K562 (cell line): ENCODE measurements around the gene LYZL4. TPM values are rescaled to one million over a fixed set of nuclear protein-coding genes. Genes with fewer than 3 reads are reported as not detected.

Experiments used
- ATAC-seq: fragments of 200-7000 bp; cut with Tn5 transposase; 3 replicates; pipeline ENCODE4 v1.9.1; 2020; ENCODE audit warnings: moderate library complexity
- BruUV-seq: library from RNA; stranded (reverse); fragments of 400-500 nt; replicated peaks from 2 replicates; lab custom pipeline; 2021; lab: Mats Ljungman, UMichigan
- CTCF ChIA-PET: fragments of 300-600 bp; formaldehyde crosslinking; extraction: SDS; loops from one replicate; lab custom pipeline; 2021; ENCODE audit warnings: low intra/inter-chr PET ratio; lab: Yijun Ruan, JAX
- POLR2A ChIA-PET: fragments of 300-600, 350-650 bp; sonication (Branson Sonifier 250); formaldehyde crosslinking; extraction: SDS; loops from one replicate; lab custom pipeline; 2021; ENCODE audit warnings: antibody characterized with exemption, inconsistent platforms; lab: Yijun Ruan, JAX
- DNase-seq, 4 experiments: peaks; one replicate each; pipeline versions ENCODE4 v3.0.0 to v3.0.0-alpha.2; 2011 to 2018; ENCODE audit warnings: low spot score in 3 of 4, mixed read lengths in 3 of 4; ENCODE audit errors: extremely low read depth in 1 of 4
- FAIRE-seq: peaks from 2 replicates; lab custom pipeline; 2011; peaks lifted over from hg19 to GRCh38; lab: Jason Lieb, UNC
- H2AFZ ChIP-seq: 2 replicates; pipeline ENCODE4 v1.6.0; 2011; ENCODE audit warnings: low read depth, low read length, control low read depth, inconsistent platforms
- H3K27ac ChIP-seq: fragments of 200-600 bp; 3 replicates; pipeline ENCODE4 v1.8.0; 2011; ENCODE audit warnings: low read depth, mild to moderate bottlenecking, control low read depth, inconsistent platforms, low read length, moderate library complexity, mixed read lengths; ENCODE audit errors: extremely low read depth
- H3K27me3 ChIP-seq, 2 experiments: fragments of 300-600 bp in 1 of 2; 2 replicates in 1 of 2; 3 replicates in 1 of 2; pipeline versions ENCODE4 v1.6.0 to v1.8.0; 2011; ENCODE audit warnings: inconsistent platforms in 2 of 2, low read length in 2 of 2, mild to moderate bottlenecking in 1 of 2, mixed read lengths in 1 of 2, moderate library complexity in 1 of 2; ENCODE audit not compliant: control insufficient read depth in 2 of 2, insufficient read depth in 2 of 2
- H3K36me3 ChIP-seq: fragments of 300-600 bp; 3 replicates; pipeline ENCODE4 v1.8.0; 2011; ENCODE audit warnings: mild to moderate bottlenecking, low read length, inconsistent platforms; ENCODE audit not compliant: control insufficient read depth, insufficient read depth
- H3K4me1 ChIP-seq, 2 experiments: fragments of 200-600 bp in 1 of 2; replicated peaks in 1 of 2; 2 replicates in 1 of 2; 3 replicates in 1 of 2; pipeline versions ENCODE4 v1.5.1 to v1.8.0; 2011; ENCODE audit warnings: inconsistent platforms in 2 of 2, low read length in 2 of 2, mild to moderate bottlenecking in 1 of 2, mixed read lengths in 1 of 2, moderate library complexity in 1 of 2; ENCODE audit not compliant: control insufficient read depth in 2 of 2, insufficient read depth in 2 of 2
- H3K4me2 ChIP-seq: 2 replicates; pipeline ENCODE4 v1.6.1; 2011; ENCODE audit warnings: low read length, control low read depth, inconsistent platforms, mixed read lengths; ENCODE audit not compliant: insufficient read depth
- H3K4me3 ChIP-seq: fragments of 200-600 bp; sonication (generic), shearing (Covaris generic); 2 replicates; pipeline ENCODE4 v1.5.1; 2016; ENCODE audit warnings: control low read depth, inconsistent platforms
- H3K79me2 ChIP-seq: fragments of 200-600 bp; 3 replicates; pipeline ENCODE4 v1.8.0; 2011; ENCODE audit warnings: low read length, inconsistent platforms; ENCODE audit not compliant: control insufficient read depth, insufficient read depth
- H3K9ac ChIP-seq, 2 experiments: 2 replicates each; pipeline versions ENCODE4 v1.6.0 to v1.6.1; 2011; ENCODE audit warnings: low read depth in 2 of 2, low read length in 2 of 2, control low read depth in 1 of 2, inconsistent platforms in 1 of 2, mild to moderate bottlenecking in 1 of 2, mixed read lengths in 1 of 2; ENCODE audit not compliant: insufficient read depth in 1 of 2
- H3K9me1 ChIP-seq: one replicate; pipeline ENCODE4 v1.6.0; 2011; ENCODE audit warnings: inconsistent platforms, mild to moderate bottlenecking, low read length, moderate library complexity; ENCODE audit not compliant: control insufficient read depth, insufficient read depth
- H3K9me3 ChIP-seq: replicated peaks from 2 replicates; pipeline ENCODE4 v1.5.1; 2011; ENCODE audit warnings: low read depth, low read length, inconsistent platforms; ENCODE audit not compliant: control insufficient read depth, insufficient read depth
- H4K20me1 ChIP-seq: replicated peaks from 2 replicates; pipeline ENCODE4 v1.6.1; 2011; ENCODE audit warnings: low read length, inconsistent platforms, mixed read lengths; ENCODE audit not compliant: control insufficient read depth, insufficient read depth
- EP300 ChIP-seq: IDR thresholded peaks from 2 replicates; pipeline ENCODE4 v1.6.1; 2012; ENCODE audit warnings: low read length, improper control_type of control experiment
- ETV1 ChIP-seq: fragments of 450-650 bp; conservative IDR thresholded peaks from 2 replicates; pipeline ENCODE4 v1.6.1; 2016; ENCODE audit warnings: missing genetic modification characterization, control low read depth, low read depth, missing compliant biosample characterization
- ETV6 ChIP-seq, 3 experiments: fragments of 150-350 bp in 1 of 3; sonication (generic) in 1 of 3; formaldehyde crosslinking in 1 of 3; IDR thresholded peaks; 2 replicates each; pipeline versions ENCODE4 v1.6.1 to v1.8.0; 2014 to 2022; ENCODE audit warnings: borderline replicate concordance in 2 of 3, low read depth in 2 of 3, antibody characterized with exemption in 1 of 3, low read length in 1 of 3, mild to moderate bottlenecking in 1 of 3, missing genetic modification reagents in 1 of 3
- HDAC6 ChIP-seq: IDR thresholded peaks from 2 replicates; pipeline ENCODE4 v1.6.1; 2012; ENCODE audit warnings: low read depth, mild to moderate bottlenecking, control low read depth, inconsistent platforms, low read length, moderate library complexity
- HMG20A ChIP-seq: fragments of 450-650 bp; formaldehyde crosslinking; conservative IDR thresholded peaks from 2 replicates; pipeline ENCODE4 v1.4.0; 2020; ENCODE audit warnings: mild to moderate bottlenecking, mixed read lengths
- HNRNPK ChIP-seq: fragments of 200-400 bp; formaldehyde crosslinking; IDR thresholded peaks from one replicate; pipeline ENCODE4 v1.6.1; 2018; ENCODE audit warnings: mild to moderate bottlenecking, low read depth, low read length; ENCODE audit not compliant: poor library complexity, severe bottlenecking
- KAT8 ChIP-seq: fragments of 450-650 bp; IDR thresholded peaks from 2 replicates; pipeline ENCODE4 v1.6.1; 2016; ENCODE audit warnings: low read depth, mild to moderate bottlenecking
- POLR2AphosphoS2 ChIP-seq: IDR thresholded peaks from 2 replicates; pipeline ENCODE4 v1.6.1; 2012; ENCODE audit warnings: low read length, improper control_type of control experiment
- PTBP1 ChIP-seq: fragments of 200-400 bp; formaldehyde crosslinking; IDR thresholded peaks from 2 replicates; pipeline ENCODE4 v1.6.1; 2017; ENCODE audit warnings: low read depth, low read length
- RBM14 ChIP-seq: fragments of 200-400 bp; formaldehyde crosslinking; IDR thresholded peaks from 2 replicates; pipeline ENCODE4 v1.6.1; 2018; ENCODE audit warnings: low read depth, mild to moderate bottlenecking, low read length, moderate library complexity, borderline replicate concordance; ENCODE audit not compliant: insufficient read depth
- RBM39 ChIP-seq: fragments of 200-400 bp; formaldehyde crosslinking; optimal IDR thresholded peaks from 2 replicates; pipeline ENCODE3; 2018; ENCODE audit warnings: low read depth, low read length
- ZNF197 ChIP-seq: fragments of 200-800 bp; sonication (Bioruptor generic); IDR thresholded peaks from 2 replicates; pipeline ENCODE4 v1.6.1; 2016; ENCODE audit warnings: low read depth, missing genetic modification characterization, missing compliant biosample characterization
- ZNF507 ChIP-seq: conservative IDR thresholded peaks from 2 replicates; pipeline ENCODE4 v1.6.1; 2017; ENCODE audit warnings: missing genetic modification characterization, missing compliant biosample characterization
- ZNF717 ChIP-seq: fragments of 250-450 bp; sonication (Bioruptor Pico); IDR thresholded peaks from 2 replicates; pipeline ENCODE4 v1.5.0; 2021
- WGBS: fragments of 100-300 bp; shearing (Covaris generic); methylation state at CpG from one replicate; pipeline ENCODE4 v1.1.6; 2016; ENCODE audit warnings: low coverage, mixed read lengths; ENCODE audit not compliant: insufficient coverage; ENCODE audit errors: missing lambda C conversion rate; 5-methylcytosine and 5-hydroxymethylcytosine counted together
- in situ Hi-C: fragments of 300-500 bp; cut with MboI; formaldehyde crosslinking; loops from 4 replicates; pipeline ENCODE4 v1.15.0; 2018; ENCODE audit warnings: inconsistent platforms, mixed read lengths
- intact Hi-C: fragments of 100-400 bp; cut with micrococcal nuclease; formaldehyde crosslinking; loops from 2 replicates; pipeline ENCODE4 v1.14.2; 2022
- polyA plus RNA-seq, 8 experiments: library from polyadenylated mRNA; depleted of rRNA in 4 of 8; stranded (reverse) in 5 of 8; unstranded in 3 of 8; fragments of >200 nt; fragmentation: Nextera tagmentation in 2 of 8; fragmentation: Illumina TruSeq in 1 of 8; extraction: Ambion mirVana in 2 of 8; extraction: Trizol in 1 of 8; gene quantifications; 2 replicates each; pipeline versions ENCODE4 v1.2.1 to v1.2.3, GENCODE V29; 2011 to 2014; ENCODE audit warnings: inconsistent platforms in 1 of 8, missing spikeins in 1 of 8
- total RNA-seq, 7 experiments: library from RNA; depleted of rRNA in 6 of 7; stranded (reverse); fragments of >200 nt in 6 of 7; fragmentation: Illumina TruSeq in 2 of 7; extraction: Trizol in 2 of 7; gene quantifications; 2 replicates each; pipeline versions ENCODE4 v1.2.1 to v1.2.3, GENCODE V29; 2011 to 2021; ENCODE audit warnings: low replicate concordance in 1 of 7
- TF ChIP-seq, protein P1 (sequence below), 2 experiments: fragments of 450-650 bp; IDR thresholded peaks; 2 replicates each; pipeline ENCODE4 v1.6.1; 2016

Gene LYZL4
- total and polyA plus RNA-seq, 9 of the 15 experiments (the other 6 are each of a cell fraction or from before 2014, with no cell fraction given): not detected

GRCh38 chr3:42394579-42395288, 15.7 kb downstream of the LYZL4 start:
- in situ Hi-C loops (no loop called here), intact Hi-C loops (no loop called here)
- TF ChIP-seq EP300 (no peak), PTBP1 (no peak), KAT8 (no peak), ZNF507 (tag) (no peak), ZNF197 (no peak), ETV1 (no peak), HNRNPK (no peak), ZNF717 (CRISPR knock-in tag) (no peak), RBM39 (no peak), HMG20A (no peak), RBM14 (no peak), POLR2AphosphoS2 (no peak), HDAC6 (no peak), ETV6 (IDR thresholded peaks at IDR 0.05; ENCODE audit: borderline replicate concordance in 1 of 2, low read depth in 2 of 2, low read length in 1 of 2) (no peak), ETV6 (CRISPR knock-in tag; IDR thresholded peaks at IDR 0.05; ENCODE audit: borderline replicate concordance) (no peak)
- TF ChIP-seq, protein P1, sequence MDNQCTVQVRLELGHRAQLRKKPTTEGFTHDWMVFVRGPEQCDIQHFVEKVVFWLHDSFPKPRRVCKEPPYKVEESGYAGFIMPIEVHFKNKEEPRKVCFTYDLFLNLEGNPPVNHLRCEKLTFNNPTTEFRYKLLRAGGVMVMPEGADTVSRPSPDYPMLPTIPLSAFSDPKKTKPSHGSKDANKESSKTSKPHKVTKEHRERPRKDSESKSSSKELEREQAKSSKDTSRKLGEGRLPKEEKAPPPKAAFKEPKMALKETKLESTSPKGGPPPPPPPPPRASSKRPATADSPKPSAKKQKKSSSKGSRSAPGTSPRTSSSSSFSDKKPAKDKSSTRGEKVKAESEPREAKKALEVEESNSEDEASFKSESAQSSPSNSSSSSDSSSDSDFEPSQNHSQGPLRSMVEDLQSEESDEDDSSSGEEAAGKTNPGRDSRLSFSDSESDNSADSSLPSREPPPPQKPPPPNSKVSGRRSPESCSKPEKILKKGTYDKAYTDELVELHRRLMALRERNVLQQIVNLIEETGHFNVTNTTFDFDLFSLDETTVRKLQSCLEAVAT (IDR thresholded peaks at IDR 0.05): no peak
- H3K27ac ChIP-seq: no peak overlapping the region
- H2AFZ ChIP-seq: no peak overlapping the region
- ChIA-PET CTCF (no interaction called here), POLR2A (interaction anchor here (0.6 to 1.1 kb wide), 2 partner anchors 20 to 177 kb away, joined by 4 to 5 read pairs; no protein-coding TSS in a partner anchor)
- H3K36me3 ChIP-seq: no peaks in the 10 kb centered on the region
- no peaks in the 10 kb centered on the region for H3K9me1 ChIP-seq
- peaks cover 11 to 44% of the 10 kb centered on the region in 2 experiments; a peak in 4 of 5 replicates for H3K27me3 ChIP-seq
- DNase-seq (no peak), FAIRE-seq (no peak), ATAC-seq (no peak)
- H3K4me1 ChIP-seq: no peaks in the 10 kb centered on the region
- under 1% methylated on average over 12 of the region's 12 CpGs for WGBS
- H3K9ac ChIP-seq: no peak overlapping the region
- BruUV-seq: no TSS peak
- H3K79me2 ChIP-seq: no peaks in the 10 kb centered on the region
- no peak overlapping the region for H3K4me2 ChIP-seq
- no peaks in the 10 kb centered on the region for H3K9me3 ChIP-seq
- H4K20me1 ChIP-seq: no peaks in the 10 kb centered on the region
- no peak overlapping the region for H3K4me3 ChIP-seq
